ENCODE results near the gene TMEM131L. TPM values are rescaled to one million over a fixed set of nuclear protein-coding genes. Genes with fewer than 3 reads are reported as not detected.

Gene TMEM131L
- total and polyA plus RNA-seq, 8 donors: 2.4 to 40.0 (median 13.6) TPM

DNA sequence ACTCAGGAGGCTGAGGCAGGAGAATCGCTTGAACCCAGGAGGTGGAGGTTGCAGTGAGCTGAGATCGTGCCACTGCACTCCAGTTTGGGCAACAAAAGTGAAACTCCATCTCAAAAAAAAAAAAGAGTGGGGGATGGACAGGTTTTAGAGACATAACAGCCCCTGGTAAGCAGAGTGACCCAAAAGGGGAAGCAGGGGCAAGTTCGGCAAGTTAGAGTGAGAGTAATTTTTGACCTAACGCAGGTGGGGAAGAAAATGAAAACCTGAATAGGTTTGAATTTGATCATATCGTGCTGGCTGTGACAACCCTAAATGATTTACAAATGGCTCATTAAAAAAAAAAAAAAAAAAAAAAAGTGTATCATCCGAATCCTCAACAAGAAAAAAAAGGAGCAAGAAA lies 25.7 kb upstream of the TMEM131L start:
- intact Hi-C loops (cut with DNase I; ENCODE audit: low total_unique reads): no loop called here
- WGBS, 5 donors: 83 to 93% (median 91%) methylated on average over 6 of the region's 6 CpGs
- peaks cover 0 to 10% (median 0%) of the 10 kb centered on the region in 4 donors for H3K4me1 ChIP-seq
- no peak overlapping the region for H3K27ac ChIP-seq
- no peaks in the 10 kb centered on the region for H3K9me3 ChIP-seq
- H3K36me3 ChIP-seq: no peaks in the 10 kb centered on the region
- H3K27me3 ChIP-seq: no peaks in the 10 kb centered on the region
- H3K4me3 ChIP-seq: no peak overlapping the region
- no peak for DNase-seq
- TF ChIP-seq EP300 (IDR thresholded peaks at IDR 0.05): no peak
- no peak for TF ChIP-seq POLR2AphosphoS5 (IDR thresholded peaks at IDR 0.05)
- TF ChIP-seq, protein P1, sequence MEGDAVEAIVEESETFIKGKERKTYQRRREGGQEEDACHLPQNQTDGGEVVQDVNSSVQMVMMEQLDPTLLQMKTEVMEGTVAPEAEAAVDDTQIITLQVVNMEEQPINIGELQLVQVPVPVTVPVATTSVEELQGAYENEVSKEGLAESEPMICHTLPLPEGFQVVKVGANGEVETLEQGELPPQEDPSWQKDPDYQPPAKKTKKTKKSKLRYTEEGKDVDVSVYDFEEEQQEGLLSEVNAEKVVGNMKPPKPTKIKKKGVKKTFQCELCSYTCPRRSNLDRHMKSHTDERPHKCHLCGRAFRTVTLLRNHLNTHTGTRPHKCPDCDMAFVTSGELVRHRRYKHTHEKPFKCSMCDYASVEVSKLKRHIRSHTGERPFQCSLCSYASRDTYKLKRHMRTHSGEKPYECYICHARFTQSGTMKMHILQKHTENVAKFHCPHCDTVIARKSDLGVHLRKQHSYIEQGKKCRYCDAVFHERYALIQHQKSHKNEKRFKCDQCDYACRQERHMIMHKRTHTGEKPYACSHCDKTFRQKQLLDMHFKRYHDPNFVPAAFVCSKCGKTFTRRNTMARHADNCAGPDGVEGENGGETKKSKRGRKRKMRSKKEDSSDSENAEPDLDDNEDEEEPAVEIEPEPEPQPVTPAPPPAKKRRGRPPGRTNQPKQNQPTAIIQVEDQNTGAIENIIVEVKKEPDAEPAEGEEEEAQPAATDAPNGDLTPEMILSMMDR (IDR thresholded peaks at IDR 0.05): no peak
- TF ChIP-seq POLR2A (IDR thresholded peaks at IDR 0.05): no peak

DNA sequence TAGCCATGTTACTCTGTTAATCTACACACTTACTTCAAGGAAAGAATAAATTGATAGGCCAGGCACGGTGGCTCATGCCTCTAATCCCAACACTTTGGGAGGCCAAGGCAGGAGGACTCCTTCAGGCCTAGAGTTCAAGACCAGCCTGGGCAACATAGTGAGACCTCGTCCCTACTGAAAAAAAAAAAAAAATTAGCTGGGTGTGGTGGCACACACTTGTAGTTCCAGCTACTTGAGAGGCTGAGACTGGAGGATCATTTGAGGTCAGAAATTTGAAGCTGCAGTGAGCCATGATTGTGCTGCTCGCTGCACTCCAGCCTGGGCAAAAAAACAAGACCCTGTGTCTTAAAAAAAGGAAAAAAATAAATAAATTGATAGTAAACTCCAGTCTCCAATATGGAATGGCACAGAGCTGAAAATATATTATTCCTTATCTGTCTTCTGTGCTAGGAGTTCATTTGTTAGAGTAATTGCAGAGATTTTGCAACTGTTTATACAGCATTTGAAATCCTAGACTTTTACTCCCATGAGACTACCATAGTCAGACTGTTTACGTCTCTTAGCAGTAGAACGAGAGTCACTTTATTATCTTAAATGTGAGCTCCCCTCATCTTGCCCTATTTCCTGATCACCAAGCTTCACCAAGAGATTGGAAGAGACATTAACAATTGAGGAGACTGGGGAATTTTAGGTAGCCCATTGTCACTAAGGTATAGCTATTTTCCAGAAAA lies 18.8 kb upstream of the TMEM131L start:
- Histone ChIP-seq H3K36me3 (no peaks in the 10 kb centered on the region), H3K4me3 (no peak overlapping the region), H3K9me3 (no peaks in the 10 kb centered on the region), H3K27me3 (no peaks in the 10 kb centered on the region), H3K27ac (peak overlapping the region in 1 of 5 donors; percentile 1), H3K4me1 (peaks cover 0 to 19% (median 5%) of the 10 kb centered on the region in 4 donors)
- intact Hi-C loops (cut with DNase I; ENCODE audit: low total_unique reads): no loop called here
- WGBS, 5 donors: 76 to 81% (median 81%) methylated on average over 5 of the region's 5 CpGs
- TF ChIP-seq, protein P1 (IDR thresholded peaks at IDR 0.05): no peak
- TF ChIP-seq POLR2AphosphoS5 (IDR thresholded peaks at IDR 0.05): no peak
- TF ChIP-seq POLR2A (IDR thresholded peaks at IDR 0.05): no peak
- TF ChIP-seq EP300 (IDR thresholded peaks at IDR 0.05): no peak
- peak in 1 of 2 donors; percentile 47 for DNase-seq

DNA sequence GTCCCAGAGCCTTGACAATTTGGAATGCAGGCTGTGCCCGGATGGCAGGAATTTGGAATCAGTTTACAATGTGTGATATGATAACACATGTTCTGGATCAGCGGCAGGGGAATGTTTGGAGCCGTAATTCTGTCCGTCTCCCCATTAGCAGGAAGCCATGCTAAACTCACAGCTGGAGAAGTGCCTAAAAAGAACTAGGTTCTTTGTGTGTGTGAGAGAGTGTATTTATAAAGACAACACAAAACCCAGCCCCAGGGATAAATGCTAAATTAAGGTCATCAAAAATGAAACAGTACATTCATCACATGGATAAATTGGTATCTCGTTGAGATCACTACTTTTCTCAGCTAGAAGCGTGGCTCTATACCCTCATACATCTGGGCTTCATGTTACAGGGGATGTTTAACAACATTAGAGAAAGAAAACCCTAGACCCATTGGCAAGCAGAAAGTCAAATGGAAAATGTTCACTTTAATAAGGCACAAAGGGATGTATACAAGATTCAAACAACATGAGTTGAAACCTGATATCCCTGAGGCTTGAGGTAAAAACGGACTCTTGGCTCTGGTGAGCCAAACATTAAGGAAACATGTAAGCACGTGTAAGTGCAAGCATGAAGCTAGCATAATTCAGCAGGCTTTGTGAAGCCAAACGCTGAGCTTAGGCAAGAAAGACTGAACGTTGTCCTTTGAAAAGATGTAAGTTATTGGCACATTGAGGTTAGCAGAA lies 18.0 kb upstream of the TMEM131L start:
- WGBS, 5 donors: 33 to 47% (median 43%) methylated on average over 10 of the region's 10 CpGs
- H3K9me3 ChIP-seq: no peaks in the 10 kb centered on the region
- H3K27ac ChIP-seq: peak overlapping the region in 1 of 5 donors; percentile 1
- H3K36me3 ChIP-seq: no peaks in the 10 kb centered on the region
- intact Hi-C loops (cut with DNase I; ENCODE audit: low total_unique reads): no loop called here
- DNase-seq: peak in 1 of 2 donors; percentile 55
- peaks cover 0 to 25% (median 5%) of the 10 kb centered on the region in 4 donors for H3K4me1 ChIP-seq
- TF ChIP-seq, protein P1 (IDR thresholded peaks at IDR 0.05): no peak
- no peak for TF ChIP-seq POLR2A (IDR thresholded peaks at IDR 0.05)
- TF ChIP-seq EP300 (IDR thresholded peaks at IDR 0.05): no peak
- TF ChIP-seq POLR2AphosphoS5 (IDR thresholded peaks at IDR 0.05): no peak
- no peaks in the 10 kb centered on the region for H3K27me3 ChIP-seq
- H3K4me3 ChIP-seq: peak overlapping the region in 1 of 4 donors; percentile 1

DNA sequence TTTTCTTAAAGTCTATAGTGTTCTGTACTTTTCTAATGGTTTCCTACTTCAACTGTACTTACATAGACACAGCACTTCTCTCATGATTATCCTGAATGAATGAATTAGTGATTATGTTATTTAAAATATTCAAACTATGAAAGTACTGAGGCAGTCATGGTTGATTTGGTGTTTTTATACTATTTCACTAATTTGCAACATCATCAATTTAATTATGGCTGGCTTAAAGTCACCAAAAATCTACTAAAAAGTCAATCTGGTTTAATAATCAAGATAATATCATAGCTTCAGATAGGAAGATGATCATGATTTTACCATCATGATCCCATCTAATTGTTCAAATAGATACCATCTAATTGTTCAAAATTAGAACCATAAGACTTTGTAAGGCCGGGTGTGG lies 16.8 kb upstream of the TMEM131L start:
- Histone ChIP-seq H3K9me3 (no peaks in the 10 kb centered on the region), H3K36me3 (no peaks in the 10 kb centered on the region), H3K4me3 (no peak overlapping the region), H3K27me3 (no peaks in the 10 kb centered on the region), H3K4me1 (peaks cover 0 to 30% (median 5%) of the 10 kb centered on the region in 4 donors), H3K27ac (no peak overlapping the region)
- TF ChIP-seq POLR2AphosphoS5 (IDR thresholded peaks at IDR 0.05): no peak
- WGBS, 5 donors: 94 to 100% (median 95%) methylated on average over 1 of the region's 1 CpG
- intact Hi-C loops (cut with DNase I; ENCODE audit: low total_unique reads): no loop called here
- no peak for DNase-seq
